HEK293T (cell line): ENCODE results near the gene ALPG.
"Not testable (repeated sequence)": the region's sequence is repeated elsewhere in the genome, so short reads cannot be mapped to it uniquely, and the experiment has no call there.

Experiments used
- CTCF ChIA-PET: fragments of 350-600 bp; formaldehyde crosslinking; extraction: SDS; loops from one replicate; lab custom pipeline; 2021; ENCODE audit warnings: antibody characterized with exemption, inconsistent platforms; lab: Yijun Ruan, JAX
- POLR2A ChIA-PET: fragments of 350-600 bp; formaldehyde crosslinking; extraction: SDS; loops from one replicate; lab custom pipeline; 2020; ENCODE audit warnings: antibody characterized with exemption, inconsistent platforms; lab: Yijun Ruan, JAX
- DNase-seq: peaks from one replicate; pipeline ENCODE4 v3.0.0; 2012; ENCODE audit warnings: mixed read lengths; ENCODE audit errors: extremely low spot score
- ARNT ChIP-seq: fragments of 450-650 bp; IDR thresholded peaks from 2 replicates; pipeline ENCODE4 v1.6.1; 2017; ENCODE audit warnings: mild to moderate bottlenecking
- BHLHE40 ChIP-seq: fragments of 450-650 bp; IDR thresholded peaks from 2 replicates; pipeline ENCODE4 v1.6.1; 2016; ENCODE audit warnings: mild to moderate bottlenecking, moderate library complexity, borderline replicate concordance
- CTBP1 ChIP-seq: fragments of 450-650 bp; IDR thresholded peaks from 2 replicates; pipeline ENCODE4 v1.6.1; 2016; ENCODE audit warnings: borderline replicate concordance
- ELF4 ChIP-seq: fragments of 450-650 bp; IDR thresholded peaks from 2 replicates; pipeline ENCODE4 v1.6.1; 2017; ENCODE audit warnings: antibody characterized with exemption
- FOXA1 ChIP-seq: fragments of 450-650 bp; IDR thresholded peaks from 2 replicates; pipeline ENCODE4 v1.6.1; 2016; ENCODE audit warnings: mild to moderate bottlenecking
- FOXK2 ChIP-seq: fragments of 450-650 bp; IDR thresholded peaks from 2 replicates; pipeline ENCODE4 v1.6.1; 2016; ENCODE audit warnings: mild to moderate bottlenecking
- FOXM1 ChIP-seq: fragments of 450-650 bp; IDR thresholded peaks from 2 replicates; pipeline ENCODE4 v1.6.1; 2017; ENCODE audit warnings: mild to moderate bottlenecking, borderline replicate concordance
- HDGF ChIP-seq: fragments of 450-650 bp; IDR thresholded peaks from 2 replicates; pipeline ENCODE4 v1.6.1; 2017; ENCODE audit warnings: antibody characterized with exemption, borderline replicate concordance
- L3MBTL2 ChIP-seq: fragments of 450-650 bp; conservative IDR thresholded peaks from 2 replicates; pipeline ENCODE4 v1.6.1; 2016; ENCODE audit warnings: mild to moderate bottlenecking
- LEF1 ChIP-seq: fragments of 450-650 bp; IDR thresholded peaks from 2 replicates; pipeline ENCODE4 v1.6.1; 2017; ENCODE audit warnings: mild to moderate bottlenecking, borderline replicate concordance
- NFRKB ChIP-seq: fragments of 450-650 bp; IDR thresholded peaks from 2 replicates; pipeline ENCODE4 v1.6.1; 2016; ENCODE audit warnings: mild to moderate bottlenecking, moderate library complexity
- SP1 ChIP-seq: fragments of 450-650 bp; IDR thresholded peaks from 2 replicates; pipeline ENCODE4 v1.6.1; 2017
- SUZ12 ChIP-seq: fragments of 450-650 bp; IDR thresholded peaks from 2 replicates; pipeline ENCODE4 v1.6.1; 2016; ENCODE audit warnings: mild to moderate bottlenecking
- TARDBP ChIP-seq: fragments of 450-650 bp; IDR thresholded peaks from 2 replicates; pipeline ENCODE4 v1.6.1; 2016
- ZNF384 ChIP-seq: fragments of 450-650 bp; IDR thresholded peaks from 2 replicates; pipeline ENCODE4 v1.6.1; 2016
- TF ChIP-seq, protein P1 (sequence below): fragments of 450-650 bp; IDR thresholded peaks from 2 replicates; pipeline ENCODE4 v1.6.1; 2016

Gene ALPG

GRCh38 chr2:232365621-232366321 is 40.9 kb upstream of the ALPG start:
- CTCF ChIA-PET, result interaction anchor here (0.6 to 1.6 kb wide), 7 partner anchors 10 to 487 kb away, joined by 3 to 5 read pairs (median 3); no protein-coding TSS in a partner anchor
- TF ChIP-seq FOXA1, result no peak
- no peak for TF ChIP-seq ARNT
- TF ChIP-seq SUZ12, result no peak
- DNase-seq, result peak; percentile 51
- POLR2A ChIA-PET, result no interaction called here

DNA sequence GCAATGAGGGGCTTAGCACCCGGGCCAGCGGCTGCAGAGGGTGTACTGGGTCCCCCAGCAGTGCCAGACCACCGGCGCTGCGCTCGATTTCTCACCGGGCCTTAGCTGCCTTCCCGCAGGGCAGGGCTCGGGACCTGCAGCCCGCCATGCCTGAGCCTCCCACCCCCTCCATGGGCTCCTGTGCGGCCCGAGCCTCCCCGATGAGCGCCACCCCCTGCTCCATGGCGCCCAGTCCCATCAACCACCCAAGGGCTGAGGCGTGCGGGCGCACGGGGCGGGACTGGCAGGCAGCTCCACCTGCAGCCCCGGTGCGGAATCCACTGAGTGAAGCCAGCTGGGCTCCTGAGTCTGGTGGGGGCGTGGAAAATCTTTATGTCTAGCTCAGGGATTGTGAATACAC is 40.2 kb upstream of the ALPG start:
- CTCF ChIA-PET, result interaction anchor here (0.6 to 1.7 kb wide), 8 partner anchors 23 to 487 kb away, joined by 3 to 13 read pairs (median 3); no protein-coding TSS in a partner anchor
- POLR2A ChIA-PET, result not testable (repeated sequence)

DNA sequence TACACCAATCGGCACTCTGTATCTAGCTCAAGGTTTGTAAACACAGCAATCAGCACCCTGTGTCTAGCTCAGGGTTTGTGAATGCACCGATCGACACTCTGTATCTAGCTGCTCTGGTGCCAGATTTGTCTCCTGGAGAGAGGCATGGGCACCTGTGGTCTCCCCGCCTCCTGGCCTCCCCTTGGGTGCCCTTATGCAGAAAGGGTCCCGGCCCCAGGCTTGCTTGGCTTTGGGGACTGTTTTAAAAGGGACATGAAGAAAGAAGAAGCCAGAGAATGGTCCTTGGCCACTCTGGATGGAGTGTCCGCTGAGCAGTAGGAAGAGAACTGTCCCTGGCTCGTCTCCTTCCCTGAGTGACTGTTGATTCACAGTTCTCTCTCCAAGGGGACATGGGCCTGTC is 39.6 kb upstream of the ALPG start:
- TF ChIP-seq SP1 (no peak), CTBP1 (no peak), BHLHE40 (no peak), FOXK2 (no peak), L3MBTL2 (no peak), LEF1 (no peak), FOXM1 (no peak), NFRKB (no peak), ELF4 (no peak), SUZ12 (no peak), ARNT (no peak), ZNF384 (no peak), FOXA1 (no peak), HDGF (no peak), TARDBP (no peak)
- TF ChIP-seq, protein P1, sequence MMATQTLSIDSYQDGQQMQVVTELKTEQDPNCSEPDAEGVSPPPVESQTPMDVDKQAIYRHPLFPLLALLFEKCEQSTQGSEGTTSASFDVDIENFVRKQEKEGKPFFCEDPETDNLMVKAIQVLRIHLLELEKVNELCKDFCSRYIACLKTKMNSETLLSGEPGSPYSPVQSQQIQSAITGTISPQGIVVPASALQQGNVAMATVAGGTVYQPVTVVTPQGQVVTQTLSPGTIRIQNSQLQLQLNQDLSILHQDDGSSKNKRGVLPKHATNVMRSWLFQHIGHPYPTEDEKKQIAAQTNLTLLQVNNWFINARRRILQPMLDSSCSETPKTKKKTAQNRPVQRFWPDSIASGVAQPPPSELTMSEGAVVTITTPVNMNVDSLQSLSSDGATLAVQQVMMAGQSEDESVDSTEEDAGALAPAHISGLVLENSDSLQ, result no peak
- CTCF ChIA-PET, result interaction anchor here (0.6 to 1.7 kb wide), 13 partner anchors 19 to 461 kb away, joined by 3 to 13 read pairs (median 3); no protein-coding TSS in a partner anchor
- DNase-seq, result no peak
- POLR2A ChIA-PET, result no interaction called here

More for the DNA sequence above, 40.2 kb upstream of the ALPG start:
- not testable (repeated sequence) for DNase-seq

GRCh38 chr2:232367591-232368233 is 38.9 kb upstream of the ALPG start:
- TF ChIP-seq ZNF384, result no peak
- no peak for TF ChIP-seq ELF4
- TF ChIP-seq BHLHE40, result no peak
- POLR2A ChIA-PET, result no interaction called here
- peak; percentile 47 for DNase-seq
- CTCF ChIA-PET, result interaction anchor here (0.6 to 1.7 kb wide), 12 partner anchors 18 to 462 kb away, joined by 3 to 13 read pairs (median 3); no protein-coding TSS in a partner anchor

GRCh38 chr2:232368311-232368731 is 38.3 kb upstream of the ALPG start:
- ChIA-PET CTCF (interaction anchor here (1.0 kb wide), 1 partner anchor 44 kb away, joined by 4 read pairs; no protein-coding TSS in a partner anchor), POLR2A (no interaction called here)
- TF ChIP-seq HDGF, result no peak
- TF ChIP-seq ELF4, result no peak
- no peak for TF ChIP-seq FOXK2
- TF ChIP-seq, protein P1, result no peak
- no peak for TF ChIP-seq L3MBTL2
- TF ChIP-seq BHLHE40, result no peak
- TF ChIP-seq FOXA1, result no peak
- TF ChIP-seq LEF1, result no peak
- TF ChIP-seq FOXM1, result no peak
- no peak for TF ChIP-seq NFRKB
- no peak for TF ChIP-seq ZNF384
- DNase-seq, result no peak

DNA sequence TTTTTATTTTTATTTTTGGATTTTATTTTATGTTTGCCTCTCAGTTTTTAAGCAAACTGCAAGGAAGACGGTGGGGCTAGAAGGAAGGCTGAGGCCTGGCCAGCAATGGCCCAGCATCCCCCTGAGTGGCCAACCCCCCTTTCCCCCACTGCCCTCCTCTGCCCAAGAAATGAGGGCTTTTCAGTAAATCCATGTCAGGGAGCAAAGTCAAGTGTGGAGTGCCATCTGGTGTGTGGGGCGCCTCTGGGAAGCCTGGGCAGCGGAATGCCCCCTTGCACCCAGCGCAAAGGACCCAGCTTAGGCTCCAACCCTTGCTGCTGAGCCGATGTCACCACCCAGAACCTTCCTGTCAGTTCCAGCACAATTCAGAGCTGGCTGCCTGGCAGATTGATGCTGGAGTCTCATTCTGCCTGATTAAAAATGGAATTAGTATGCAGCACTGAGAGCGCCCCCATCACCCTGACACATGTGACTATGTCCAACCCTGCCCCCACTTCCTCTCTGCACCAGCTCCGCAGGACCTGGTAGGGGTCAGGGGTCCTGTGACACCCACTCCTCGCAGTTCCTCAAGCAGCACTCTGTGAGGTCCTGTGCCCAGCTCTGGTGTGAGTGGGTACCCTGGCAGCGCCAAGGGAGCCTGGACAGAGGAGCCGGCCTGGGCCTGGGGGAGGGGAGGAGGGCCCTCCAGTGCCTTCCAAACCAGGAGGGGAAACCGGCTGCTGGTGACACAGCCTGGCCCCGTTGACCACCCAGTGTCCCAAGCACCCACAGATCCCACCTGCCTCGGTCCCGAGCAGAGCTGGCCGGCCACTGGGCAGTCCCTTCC is 37.3 kb upstream of the ALPG start:
- ChIA-PET POLR2A (no interaction called here), CTCF (no interaction called here)
- no peak for DNase-seq
- no peak for TF ChIP-seq SUZ12
- no peak for TF ChIP-seq ZNF384
- no peak for TF ChIP-seq ARNT
- TF ChIP-seq FOXK2, result no peak
- no peak for TF ChIP-seq FOXM1
- TF ChIP-seq FOXA1, result no peak
- no peak for TF ChIP-seq TARDBP
- TF ChIP-seq L3MBTL2, result no peak
- TF ChIP-seq ELF4, result no peak
- no peak for TF ChIP-seq SP1
- no peak for TF ChIP-seq NFRKB

DNA sequence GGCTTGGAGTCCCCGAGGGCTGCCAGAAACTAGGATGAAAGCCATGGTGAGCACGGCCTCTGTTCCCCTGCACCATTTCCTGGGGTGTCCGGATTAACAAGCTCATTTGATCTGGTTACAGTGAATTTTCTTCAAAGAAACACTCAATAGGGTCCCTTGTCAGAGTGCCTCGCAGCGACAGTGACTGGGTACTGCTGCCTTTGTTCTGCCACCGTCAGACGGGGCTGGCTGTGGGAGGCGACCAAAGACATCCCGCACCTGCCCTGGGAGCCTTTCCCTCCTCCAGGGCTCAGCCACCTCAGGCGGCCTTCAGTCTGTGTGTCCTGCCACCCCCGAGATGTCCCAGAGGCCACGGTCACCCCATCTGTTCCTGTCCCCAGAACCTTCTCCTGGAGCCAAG is 36.6 kb upstream of the ALPG start:
- CTCF ChIA-PET, POLR2A ChIA-PET, DNase-seq: not testable (repeated sequence)
